Measurements from ENCODE around the gene TRIM41. TPM values are rescaled to one million over a fixed set of nuclear protein-coding genes. Genes with fewer than 3 reads are reported as not detected.

TRIM41 gene
- total RNA-seq, 1 donor from 2014 or later = 39.1 TPM

- H3K4me1 Mint-ChIP-seq = peaks cover 30% of the 10 kb centered on the region
- H3K9me3 Mint-ChIP-seq = peaks cover 8% of the 10 kb centered on the region
- H3K4me3 Mint-ChIP-seq = peak overlapping the region; percentile 79
- H3K36me3 Mint-ChIP-seq (ENCODE audit: low read depth) = peaks cover 8% of the 10 kb centered on the region
- no peak overlapping the region for H3K27ac Mint-ChIP-seq (ENCODE audit: unreplicated experiment)
- H3K27me3 Mint-ChIP-seq (ENCODE audit: low read depth) = peaks cover 84% of the 10 kb centered on the region
- DNase-seq (ENCODE audit: low read depth, low spot score) = peak; percentile 49
- TF ChIP-seq, protein P1, sequence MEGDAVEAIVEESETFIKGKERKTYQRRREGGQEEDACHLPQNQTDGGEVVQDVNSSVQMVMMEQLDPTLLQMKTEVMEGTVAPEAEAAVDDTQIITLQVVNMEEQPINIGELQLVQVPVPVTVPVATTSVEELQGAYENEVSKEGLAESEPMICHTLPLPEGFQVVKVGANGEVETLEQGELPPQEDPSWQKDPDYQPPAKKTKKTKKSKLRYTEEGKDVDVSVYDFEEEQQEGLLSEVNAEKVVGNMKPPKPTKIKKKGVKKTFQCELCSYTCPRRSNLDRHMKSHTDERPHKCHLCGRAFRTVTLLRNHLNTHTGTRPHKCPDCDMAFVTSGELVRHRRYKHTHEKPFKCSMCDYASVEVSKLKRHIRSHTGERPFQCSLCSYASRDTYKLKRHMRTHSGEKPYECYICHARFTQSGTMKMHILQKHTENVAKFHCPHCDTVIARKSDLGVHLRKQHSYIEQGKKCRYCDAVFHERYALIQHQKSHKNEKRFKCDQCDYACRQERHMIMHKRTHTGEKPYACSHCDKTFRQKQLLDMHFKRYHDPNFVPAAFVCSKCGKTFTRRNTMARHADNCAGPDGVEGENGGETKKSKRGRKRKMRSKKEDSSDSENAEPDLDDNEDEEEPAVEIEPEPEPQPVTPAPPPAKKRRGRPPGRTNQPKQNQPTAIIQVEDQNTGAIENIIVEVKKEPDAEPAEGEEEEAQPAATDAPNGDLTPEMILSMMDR (conservative IDR thresholded peaks at IDR 0.05) = peak; percentile 19
Observed at GRCh38 chr5:181217111-181217802, 5.8 kb upstream of the TRIM41 start.

- TF ChIP-seq, protein P1 (conservative IDR thresholded peaks at IDR 0.05) = no peak
- Mint-ChIP-seq H3K36me3 (ENCODE audit: low read depth) (peaks cover 9% of the 10 kb centered on the region), H3K27me3 (ENCODE audit: low read depth) (peaks cover 84% of the 10 kb centered on the region), H3K9me3 (peaks cover 9% of the 10 kb centered on the region), H3K4me1 (peaks cover 35% of the 10 kb centered on the region), H3K4me3 (peak overlapping the region; percentile 79), H3K27ac (ENCODE audit: unreplicated experiment) (no peak overlapping the region)
- DNase-seq (ENCODE audit: low read depth, low spot score) = no peak
Observed at GRCh38 chr5:181217803-181218062, 5.3 kb upstream of the TRIM41 start.

- H3K4me3 Mint-ChIP-seq = peak overlapping the region; percentile 79
- H3K27ac Mint-ChIP-seq (ENCODE audit: unreplicated experiment) = no peak overlapping the region
- peaks cover 44% of the 10 kb centered on the region for H3K4me1 Mint-ChIP-seq
Observed at GRCh38 chr5:181218795-181219124, 4.3 kb upstream of the TRIM41 start.

GRCh38 chr5:181219262-181220177 lies 3.6 kb upstream of the TRIM41 start:
- H3K9me3 Mint-ChIP-seq = peaks cover 9% of the 10 kb centered on the region
- TF ChIP-seq, protein P1 (conservative IDR thresholded peaks at IDR 0.05) = no peak
- H3K36me3 Mint-ChIP-seq (ENCODE audit: low read depth) = peaks cover 13% of the 10 kb centered on the region
- no peak overlapping the region for H3K27ac Mint-ChIP-seq (ENCODE audit: unreplicated experiment)
- peaks cover 74% of the 10 kb centered on the region for H3K27me3 Mint-ChIP-seq (ENCODE audit: low read depth)
- DNase-seq (ENCODE audit: low read depth, low spot score) = no peak
- peak overlapping the region; percentile 95 for H3K4me3 Mint-ChIP-seq
- peaks cover 52% of the 10 kb centered on the region for H3K4me1 Mint-ChIP-seq

More at GRCh38 chr5:181218795-181219124, 4.3 kb upstream of the TRIM41 start:
- peaks cover 80% of the 10 kb centered on the region for H3K27me3 Mint-ChIP-seq (ENCODE audit: low read depth)
- H3K9me3 Mint-ChIP-seq = peaks cover 9% of the 10 kb centered on the region
- no peak for DNase-seq (ENCODE audit: low read depth, low spot score)
- TF ChIP-seq, protein P1 (conservative IDR thresholded peaks at IDR 0.05) = no peak
- peaks cover 13% of the 10 kb centered on the region for H3K36me3 Mint-ChIP-seq (ENCODE audit: low read depth)

DNA sequence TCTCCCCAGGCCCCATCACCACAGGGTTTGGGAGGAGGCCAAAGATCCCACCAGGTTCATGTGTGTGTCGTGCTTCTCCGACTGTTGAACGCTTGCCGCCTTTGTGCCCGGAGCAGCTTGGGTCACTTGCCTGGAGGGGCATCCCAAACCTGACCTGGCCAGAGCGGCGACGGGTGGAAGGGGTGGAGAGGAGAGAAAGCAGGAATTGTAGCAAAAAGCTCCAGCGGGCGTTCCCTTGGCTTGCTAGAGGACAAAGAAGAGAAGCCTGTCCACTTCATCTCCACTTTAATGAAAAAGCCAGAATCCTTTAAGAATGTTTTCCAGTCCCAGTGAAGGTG lies 2.9 kb upstream of the TRIM41 start:
- Mint-ChIP-seq H3K9me3 (peaks cover 9% of the 10 kb centered on the region), H3K27me3 (ENCODE audit: low read depth) (peaks cover 70% of the 10 kb centered on the region), H3K36me3 (ENCODE audit: low read depth) (peaks cover 13% of the 10 kb centered on the region), H3K4me3 (peak overlapping the region; percentile 95), H3K4me1 (peaks cover 55% of the 10 kb centered on the region), H3K27ac (ENCODE audit: unreplicated experiment) (no peak overlapping the region)
- DNase-seq (ENCODE audit: low read depth, low spot score) = no peak
- TF ChIP-seq, protein P1 (conservative IDR thresholded peaks at IDR 0.05) = no peak

All from neural crest cell (in vitro differentiated cells).